ENCODE data around the gene RMND5B. TPM values are rescaled to one million over a fixed set of nuclear protein-coding genes. Genes with fewer than 3 reads are reported as not detected.
A peak's percentile ranks its signal among the peaks of the same experiment; 100 is the strongest.

The RMND5B gene
- total RNA-seq, 4 donors from 2014 or later: 32.9 to 49.3 (median 48.2) TPM

- 81 to 88% methylated on average over 7 to 11 of the region's 11 CpGs for WGBS, 2 donors
These were observed 18.6 kb downstream of the RMND5B start for GRCh38 chr5:178149199-178149932.

GRCh38 chr5:178150977-178151734 is 20.3 kb downstream of the RMND5B start:
- peak in 1 of 2 donors; percentile 21 for DNase-seq
- TF ChIP-seq CTCF (IDR thresholded peaks at IDR 0.05): no peak
- TF ChIP-seq POLR2A (IDR thresholded peaks at IDR 0.05): no peak

More at GRCh38 chr5:178149199-178149932, 18.6 kb downstream of the RMND5B start:
- H3K9me3 ChIP-seq: no peaks in the 10 kb centered on the region
- TF ChIP-seq POLR2A (IDR thresholded peaks at IDR 0.05): no peak
- TF ChIP-seq CTCF (IDR thresholded peaks at IDR 0.05): no peak
- no peaks in the 10 kb centered on the region for H3K27me3 ChIP-seq
- no peak for DNase-seq
- H3K36me3 ChIP-seq: peaks cover 42 to 56% of the 10 kb centered on the region in 2 donors
- peaks cover 8 to 10% of the 10 kb centered on the region in 2 donors for H3K4me1 ChIP-seq
- intact Hi-C loops (cut with DNase I): loop anchor here (5.0 kb wide), 1 partner anchor 72 kb away; no protein-coding TSS in a partner anchor
- no peak overlapping the region for H3K4me3 ChIP-seq (replicated peaks in 1 of 3)
- H3K27ac ChIP-seq: no peak overlapping the region

GRCh38 chr5:178152491-178153444 is 22.0 kb downstream of the RMND5B start:
- H3K27ac ChIP-seq: peak overlapping the region in 2 of 3 donors; percentile 1 to 56
- H3K36me3 ChIP-seq: peaks cover 21 to 28% of the 10 kb centered on the region in 2 donors
- no peaks in the 10 kb centered on the region for H3K27me3 ChIP-seq
- TF ChIP-seq POLR2A (IDR thresholded peaks at IDR 0.05) (no peak), CTCF (IDR thresholded peaks at IDR 0.05) (no peak)
- intact Hi-C loops (cut with DNase I): no loop called here
- no peaks in the 10 kb centered on the region for H3K9me3 ChIP-seq
- peak overlapping the region; percentile 53 to 87 (median 84) for H3K4me3 ChIP-seq (replicated peaks in 1 of 3)
- DNase-seq: no peak
- 46% methylated on average over 27 to 29 of the region's 31 CpGs for WGBS, 2 donors
- H3K4me1 ChIP-seq: peaks cover 8 to 10% of the 10 kb centered on the region in 2 donors

More at GRCh38 chr5:178150977-178151734, 20.3 kb downstream of the RMND5B start:
- Histone ChIP-seq H3K4me3 (replicated peaks in 1 of 3) (no peak overlapping the region), H3K9me3 (no peaks in the 10 kb centered on the region), H3K36me3 (peaks cover 36 to 44% of the 10 kb centered on the region in 2 donors), H3K4me1 (peaks cover 8 to 10% of the 10 kb centered on the region in 2 donors), H3K27me3 (no peaks in the 10 kb centered on the region), H3K27ac (no peak overlapping the region)
- intact Hi-C loops (cut with DNase I): no loop called here
- WGBS, 2 donors: 58 to 65% methylated on average over 9 to 10 of the region's 11 CpGs

- 4 to 5% methylated on average over 46 to 51 of the region's 68 CpGs for WGBS, 2 donors
- H3K9me3 ChIP-seq: no peaks in the 10 kb centered on the region
- peaks cover 8 to 10% of the 10 kb centered on the region in 2 donors for H3K4me1 ChIP-seq
- intact Hi-C loops (cut with DNase I): no loop called here
- peaks cover 12 to 18% of the 10 kb centered on the region in 2 donors for H3K36me3 ChIP-seq
- DNase-seq: peak; percentile 98
- no peak for TF ChIP-seq CTCF (IDR thresholded peaks at IDR 0.05)
- peak in 1 of 2 donors; percentile 41 for TF ChIP-seq POLR2A (IDR thresholded peaks at IDR 0.05)
- H3K27ac ChIP-seq: peak within 1 kb of the TSS in 2 of 3 donors; percentile 1 to 56
- H3K27me3 ChIP-seq: no peaks in the 10 kb centered on the region
- H3K4me3 ChIP-seq (replicated peaks in 1 of 3): peak within 1 kb of the TSS; percentile 53 to 87 (median 84)
These were observed 22.9 kb downstream of the RMND5B start, which contains the start of gene NHP2 for GRCh38 chr5:178153530-178154340. Gene NHP2, minus strand, starts transcription at chr5:178153885. Its CDS starts 68 bp downstream, at chr5:178153817.
